ENCODE data around the gene SNRK.

SNRK gene

DNA sequence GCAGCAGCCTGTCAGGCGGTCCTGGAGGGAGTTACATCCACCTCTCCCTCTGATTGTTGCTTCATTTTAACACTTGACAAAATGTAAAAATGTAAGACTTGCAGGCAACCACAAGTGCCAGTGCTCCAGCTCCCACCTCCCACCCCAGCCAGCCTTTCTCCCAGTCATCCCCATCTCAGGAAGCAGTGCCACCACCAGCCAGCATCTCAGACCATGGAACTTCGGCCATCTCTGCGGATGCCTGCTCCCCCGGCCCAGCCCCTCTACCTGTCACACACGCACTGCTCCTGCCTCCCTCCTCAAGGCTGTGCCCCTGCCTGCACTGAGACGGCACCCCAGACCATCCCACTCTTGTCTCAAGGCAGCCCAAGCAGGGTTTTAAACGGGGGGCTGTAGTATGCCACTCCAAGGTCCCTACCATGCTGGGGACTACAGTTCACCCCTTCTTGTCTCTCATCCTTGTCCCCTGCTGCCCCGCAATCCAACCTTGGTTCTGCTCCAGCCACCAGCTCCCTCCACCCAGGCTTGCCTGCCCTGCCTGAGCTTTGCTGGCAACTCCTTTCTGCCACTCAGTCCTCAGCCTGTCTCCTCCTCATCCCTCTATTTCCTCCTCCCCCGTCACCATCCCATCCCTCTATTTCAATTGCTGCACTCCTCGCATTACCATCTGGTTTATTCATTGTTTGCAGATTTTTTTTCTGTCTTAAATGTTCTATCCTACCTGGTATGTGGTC, 85.8 kb downstream of the SNRK start:
- no peak overlapping the region for H3K4me3 ChIP-seq (ENCODE audit: low read length)
- TF ChIP-seq ZNF274 (IDR thresholded peaks at IDR 0.05; ENCODE audit: low read depth, low read length), result no peak

DNA sequence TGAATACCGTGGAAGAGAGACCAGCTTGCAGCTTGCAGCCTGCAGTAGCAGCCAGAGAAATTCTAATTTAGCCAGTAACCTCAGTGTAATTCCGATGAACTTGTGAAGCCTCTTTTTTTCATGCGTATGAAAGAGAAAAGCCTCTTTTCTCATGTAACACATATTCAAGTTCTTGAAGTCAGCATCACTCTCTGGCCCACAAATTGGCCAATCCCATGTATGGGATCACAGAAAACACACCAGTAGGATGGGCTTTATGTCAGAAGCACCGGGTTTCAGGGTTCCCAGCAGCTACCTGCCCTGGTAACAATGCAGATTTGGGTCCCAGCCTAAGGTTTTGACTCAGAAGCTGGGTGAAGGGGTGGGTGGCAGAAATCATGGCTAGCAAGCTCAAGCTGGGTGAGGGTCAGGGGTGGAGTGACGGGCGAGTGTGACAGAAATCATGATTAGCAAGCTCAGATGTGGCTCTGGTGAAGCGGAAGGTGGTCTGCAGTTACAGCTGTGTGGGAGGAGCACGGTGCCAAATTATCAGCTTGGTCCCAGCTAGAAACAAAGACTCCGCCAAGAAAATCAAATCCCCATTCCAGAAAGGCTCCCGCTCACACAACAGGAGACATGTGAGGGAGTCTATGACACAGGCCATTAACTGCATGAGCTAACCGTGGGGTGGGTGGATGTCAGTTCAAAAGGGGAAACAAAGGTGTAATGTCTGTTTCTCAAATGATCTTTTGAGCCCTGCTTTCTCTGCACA, 86.6 kb downstream of the SNRK start:
- H3K4me3 ChIP-seq (ENCODE audit: low read length), result no peak overlapping the region
- TF ChIP-seq ZNF274 (IDR thresholded peaks at IDR 0.05; ENCODE audit: low read depth, low read length), result no peak

DNA sequence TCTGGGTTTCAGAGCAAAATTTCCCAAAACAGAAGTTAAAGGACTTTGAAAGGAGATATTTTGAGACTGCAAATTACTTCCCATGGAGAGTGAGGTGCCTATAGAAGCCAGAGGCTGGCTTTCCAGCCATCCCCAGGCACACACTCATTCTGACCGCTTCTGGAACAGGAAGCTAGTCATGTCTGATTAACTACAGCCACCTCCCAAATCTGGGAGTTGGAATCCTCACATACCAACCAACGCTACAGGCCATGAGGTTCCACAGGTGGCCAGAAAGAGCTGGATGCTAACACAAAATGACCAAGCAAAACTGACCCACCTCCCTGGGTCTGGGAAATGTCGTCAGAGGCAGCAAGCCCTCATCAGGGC, 87.2 kb downstream of the SNRK start:
- no peak for TF ChIP-seq ZNF274 (IDR thresholded peaks at IDR 0.05; ENCODE audit: low read depth, low read length)
- no peak overlapping the region for H3K4me3 ChIP-seq (ENCODE audit: low read length)

DNA sequence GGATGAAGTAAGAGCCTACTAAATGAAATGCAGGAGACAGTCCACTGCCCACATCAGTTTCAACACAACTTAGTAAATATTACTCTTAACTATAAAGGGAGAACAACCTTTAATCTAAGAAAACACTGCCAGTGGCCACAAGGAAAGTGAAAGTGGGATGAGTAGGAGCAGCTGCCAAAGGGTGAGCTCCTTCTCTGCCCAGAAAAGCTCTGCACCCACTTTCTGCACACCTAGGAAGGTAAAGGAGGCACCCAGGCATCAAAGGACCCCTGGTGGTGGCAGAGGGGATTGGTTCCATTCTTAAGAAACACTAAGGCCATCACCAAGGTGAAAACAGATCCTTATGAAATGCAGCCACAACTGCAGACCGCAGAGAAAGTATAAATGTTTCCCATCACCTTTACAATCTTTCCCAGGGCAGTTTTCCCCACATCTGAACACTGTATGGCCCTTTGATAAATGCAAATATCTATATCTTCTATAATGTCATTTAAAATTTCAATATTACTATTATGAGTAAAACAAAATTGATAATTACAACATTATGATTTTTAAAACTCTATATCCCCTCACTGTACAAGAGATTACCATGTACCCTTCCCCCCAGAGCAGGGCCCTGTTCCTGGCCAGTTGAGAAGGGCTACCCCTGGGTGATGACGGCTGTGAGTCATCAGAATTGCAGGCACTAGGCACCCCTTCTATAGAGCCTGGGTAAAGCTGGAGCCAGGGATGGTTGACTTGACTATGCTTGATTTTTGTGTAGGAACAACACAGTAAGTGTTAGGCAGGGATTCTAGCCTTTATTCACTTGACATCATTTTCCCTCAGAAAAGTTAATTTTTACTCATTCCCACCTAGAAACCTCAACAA, 92.0 kb downstream of the SNRK start:
- no peak for TF ChIP-seq ZNF274 (IDR thresholded peaks at IDR 0.05; ENCODE audit: low read depth, low read length)
- no peak overlapping the region for H3K4me3 ChIP-seq (ENCODE audit: low read length)

DNA sequence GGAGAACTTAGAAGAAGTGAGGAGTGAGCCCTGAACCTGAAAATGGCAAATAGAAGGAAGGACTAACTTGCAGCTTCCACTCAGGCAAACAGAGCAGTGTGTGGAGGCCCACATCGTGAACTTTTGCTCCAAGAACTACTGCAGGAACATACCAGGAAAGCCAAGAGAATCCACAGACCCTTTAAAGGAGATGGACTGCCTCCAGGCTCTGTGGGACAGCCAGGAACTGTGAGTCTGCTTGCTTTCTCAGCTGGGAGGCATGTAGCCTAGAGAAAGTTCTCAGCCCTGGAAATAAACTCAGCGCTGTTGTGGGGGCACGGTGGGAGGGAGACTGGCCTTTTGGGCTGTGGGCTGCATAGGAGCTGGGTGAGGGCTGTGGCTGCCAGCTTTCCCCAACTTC, 93.0 kb downstream of the SNRK start:
- TF ChIP-seq ZNF274 (IDR thresholded peaks at IDR 0.05; ENCODE audit: low read depth, low read length), result no peak
- no peak overlapping the region for H3K4me3 ChIP-seq (ENCODE audit: low read length)

DNA sequence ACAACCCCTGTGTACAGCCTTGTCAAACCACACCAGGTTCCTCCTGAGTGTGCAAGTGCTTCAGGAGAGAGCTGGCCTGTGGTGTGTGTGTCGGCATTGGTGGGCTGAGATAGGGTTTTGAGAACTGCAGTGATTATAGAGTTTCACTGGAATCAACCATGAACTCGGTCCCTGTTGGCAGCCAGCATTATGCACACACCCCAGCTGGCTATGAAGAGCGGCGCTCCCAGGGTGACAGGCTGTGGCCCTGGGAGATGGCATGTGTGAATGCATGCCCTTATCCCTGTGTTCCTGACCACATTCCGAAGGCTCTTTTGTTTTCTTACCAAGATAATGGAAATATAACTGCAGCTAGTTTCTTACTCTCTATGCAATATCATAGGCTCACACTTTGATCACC, 101.8 kb downstream of the SNRK start:
- no peak overlapping the region for H3K4me3 ChIP-seq (ENCODE audit: low read length)
- no peak for TF ChIP-seq ZNF274 (IDR thresholded peaks at IDR 0.05; ENCODE audit: low read depth, low read length)

DNA sequence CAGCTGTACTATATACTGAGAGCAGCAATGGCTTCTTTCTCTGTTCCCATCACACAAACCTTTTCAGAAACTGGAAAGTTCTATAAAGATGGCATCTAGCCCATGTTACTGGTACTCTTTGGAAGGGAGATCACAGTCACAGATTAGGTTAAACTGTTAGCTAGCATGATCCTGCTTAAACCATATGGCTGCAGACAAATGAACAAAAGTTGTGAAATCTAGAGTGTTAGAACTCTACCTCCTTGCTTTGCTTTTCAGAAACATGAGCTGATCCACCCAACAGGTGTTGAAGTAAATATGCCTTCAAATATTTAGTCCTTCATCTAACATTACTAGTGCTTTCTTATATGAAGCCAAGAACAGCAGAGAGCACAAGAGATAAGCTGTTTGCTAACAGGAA, 102.6 kb downstream of the SNRK start:
- no peak for TF ChIP-seq ZNF274 (IDR thresholded peaks at IDR 0.05; ENCODE audit: low read depth, low read length)
- H3K4me3 ChIP-seq (ENCODE audit: low read length), result no peak overlapping the region

DNA sequence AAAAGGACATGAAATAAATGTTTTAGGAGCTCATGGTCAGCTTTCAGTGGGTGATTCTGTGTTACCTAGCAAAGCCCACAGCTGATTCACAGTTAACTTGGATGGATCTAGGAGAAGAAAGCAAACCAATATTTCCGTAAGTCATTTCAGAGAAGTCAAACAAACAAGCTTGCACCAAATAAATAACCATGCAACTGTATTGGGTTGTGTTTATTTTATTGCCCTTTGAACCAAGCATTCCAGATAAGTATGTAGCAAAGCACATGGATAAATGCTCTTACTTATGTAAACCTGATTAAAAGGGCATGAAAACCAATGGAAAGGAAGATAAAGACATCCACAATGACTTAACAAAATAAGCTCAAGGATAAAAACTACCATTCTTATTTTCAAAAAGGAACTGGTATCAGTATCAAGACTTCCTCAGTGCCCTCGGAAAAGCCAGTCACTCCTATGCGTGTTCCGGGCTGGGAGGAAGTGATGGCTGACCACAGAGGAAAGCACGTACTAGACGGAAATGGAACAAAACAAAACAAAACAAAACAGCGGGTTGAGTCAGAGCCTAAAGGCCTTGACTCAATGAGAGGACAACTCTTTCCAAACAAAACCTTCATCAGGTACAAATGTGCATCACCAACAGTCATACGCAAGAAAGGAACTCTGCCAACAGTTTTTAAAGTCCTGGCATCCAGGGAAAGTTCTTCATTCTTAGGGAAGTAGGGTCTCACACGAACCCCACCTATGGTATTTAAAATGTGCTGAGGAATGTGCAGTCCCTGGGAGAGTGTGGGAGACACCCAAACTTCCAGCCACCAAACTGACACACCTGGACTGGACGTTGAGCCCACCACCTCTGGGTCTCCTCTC, 103.3 kb downstream of the SNRK start:
- H3K4me3 ChIP-seq (ENCODE audit: low read length), result no peak overlapping the region
- TF ChIP-seq ZNF274 (IDR thresholded peaks at IDR 0.05; ENCODE audit: low read depth, low read length), result no peak

DNA sequence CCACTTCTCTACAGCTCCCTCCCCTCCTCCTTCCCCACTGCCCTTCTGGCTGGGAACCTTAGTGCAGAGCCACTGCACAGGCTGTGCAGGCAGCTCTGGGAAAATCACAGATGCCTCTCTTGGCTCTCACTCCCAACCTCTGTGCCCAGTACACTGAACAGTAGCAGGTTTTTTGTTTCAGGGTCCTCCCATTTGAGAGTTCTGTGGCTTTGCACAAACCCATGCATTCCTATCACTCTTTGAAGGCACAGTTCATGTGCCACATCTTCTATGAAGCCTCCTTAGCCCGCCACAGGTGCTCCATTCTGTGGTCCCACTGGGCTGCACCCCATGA, 103.9 kb downstream of the SNRK start:
- no peak overlapping the region for H3K4me3 ChIP-seq (ENCODE audit: low read length)
- no peak for TF ChIP-seq ZNF274 (IDR thresholded peaks at IDR 0.05; ENCODE audit: low read depth, low read length)

DNA sequence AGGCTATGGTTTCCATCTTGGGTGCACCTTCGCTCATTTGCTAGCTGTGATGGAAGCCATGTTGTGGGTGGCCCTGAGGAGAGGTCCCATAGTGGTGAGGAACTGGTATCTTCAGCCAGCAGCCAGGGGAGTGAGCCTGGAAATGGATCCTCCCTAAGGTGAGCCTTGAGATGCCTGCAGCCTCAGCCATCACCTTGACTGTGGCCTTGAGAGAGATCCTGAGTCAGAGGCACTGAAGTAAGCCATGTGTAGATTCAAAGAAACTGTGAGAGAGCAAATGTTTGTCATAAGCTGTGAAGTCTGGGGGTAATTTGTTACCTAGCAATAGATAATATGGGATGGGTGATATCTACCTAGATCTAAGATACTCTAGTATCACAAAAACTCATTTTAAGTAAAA, 105.3 kb downstream of the SNRK start:
- no peak overlapping the region for H3K4me3 ChIP-seq (ENCODE audit: low read length)
- no peak for TF ChIP-seq ZNF274 (IDR thresholded peaks at IDR 0.05; ENCODE audit: low read depth, low read length)

DNA sequence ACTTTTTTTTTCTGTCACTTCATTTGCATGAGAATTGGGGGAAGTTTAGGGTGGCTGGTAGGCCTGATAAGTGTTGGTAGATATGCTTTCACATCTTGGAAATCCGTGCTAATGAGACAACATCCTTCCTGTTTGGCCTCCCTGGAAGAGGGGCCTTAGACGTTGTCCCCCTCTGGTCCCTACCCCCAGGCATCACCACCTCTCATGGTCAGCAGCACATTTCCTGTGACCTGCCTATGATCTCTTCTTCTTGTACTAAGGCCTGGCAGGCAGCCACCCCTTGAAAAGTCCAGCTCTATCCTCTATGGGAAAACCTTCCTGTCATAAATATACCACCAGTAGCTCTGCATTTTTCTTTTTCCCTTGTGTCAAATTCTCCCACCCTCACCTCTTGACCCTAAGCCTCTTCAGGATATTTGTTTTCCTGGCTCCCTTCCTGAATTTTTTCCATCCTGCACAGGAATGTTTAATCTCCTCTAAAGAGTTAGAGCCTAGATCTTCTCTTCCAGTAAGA, 107.8 kb downstream of the SNRK start:
- no peak for TF ChIP-seq ZNF274 (IDR thresholded peaks at IDR 0.05; ENCODE audit: low read depth, low read length)
- no peak overlapping the region for H3K4me3 ChIP-seq (ENCODE audit: low read length)

DNA sequence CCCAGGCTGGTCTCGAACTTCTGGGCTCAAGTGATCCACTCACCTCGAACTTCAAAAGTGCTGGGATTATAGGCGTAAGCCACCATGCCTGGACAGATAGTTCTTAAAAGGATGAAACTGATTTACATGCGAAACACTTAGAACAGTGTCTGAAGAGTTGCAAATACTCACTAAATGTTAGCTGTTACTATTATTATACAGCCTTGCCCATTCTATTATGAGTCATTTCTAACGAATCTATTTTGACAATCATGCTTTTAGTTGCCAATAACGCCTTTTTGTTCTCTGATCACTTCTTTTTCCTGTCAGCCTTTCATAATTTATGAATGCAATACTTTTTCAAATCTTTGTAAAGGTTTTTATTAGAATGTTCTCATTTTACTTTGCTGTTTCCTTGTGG, 112.7 kb downstream of the SNRK start:
- no peak for TF ChIP-seq ZNF274 (IDR thresholded peaks at IDR 0.05; ENCODE audit: low read depth, low read length)
- no peak overlapping the region for H3K4me3 ChIP-seq (ENCODE audit: low read length)

DNA sequence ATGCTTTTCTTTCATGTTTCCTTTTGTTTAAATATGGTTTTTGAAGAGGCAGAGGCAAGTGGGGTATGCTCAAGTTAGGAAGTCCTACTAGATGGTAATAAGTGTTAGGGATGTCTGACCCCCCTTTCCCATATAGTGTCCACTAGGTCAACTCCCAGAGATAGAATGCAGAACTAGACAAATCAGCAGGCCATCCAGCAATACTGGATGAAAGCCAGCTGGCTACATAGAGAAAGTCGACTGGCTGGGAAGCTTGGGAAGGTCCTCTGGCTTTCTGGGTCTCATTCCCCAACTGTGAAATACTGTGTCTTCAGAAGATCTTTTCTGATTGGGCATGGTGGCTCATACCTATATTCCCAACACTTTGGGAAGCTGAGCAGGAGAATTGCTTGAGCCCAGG, 113.8 kb downstream of the SNRK start:
- no peak overlapping the region for H3K4me3 ChIP-seq (ENCODE audit: low read length)
- no peak for TF ChIP-seq ZNF274 (IDR thresholded peaks at IDR 0.05; ENCODE audit: low read depth, low read length)

Data from GM08714 (cell line).